DND-41 (cell line): ENCODE results near the gene SLC16A11.

ENCODE experiments used
- ATAC-seq: fragments of 200-7000 bp; cut with Tn5 transposase; 3 replicates; pipeline ENCODE4 v1.9.1; 2021; ENCODE audit warnings: low read depth; ENCODE audit not compliant: insufficient read depth
- DNase-seq: peaks from one replicate; pipeline ENCODE4 v3.0.0-alpha.2; 2020
- H2AFZ ChIP-seq: 2 replicates; pipeline ENCODE4 v1.6.0; 2012; ENCODE audit warnings: low read depth, low read length
- H3K27ac ChIP-seq: 2 replicates; pipeline ENCODE4 v1.5.1; 2012; ENCODE audit warnings: low read length, inconsistent platforms
- H3K27me3 ChIP-seq: fragments of 200-600 bp; sonication (generic); 2 replicates; pipeline ENCODE4 v1.6.0; 2012; ENCODE audit warnings: low read length, mild to moderate bottlenecking, inconsistent platforms; ENCODE audit not compliant: insufficient read depth, poor library complexity
- H3K36me3 ChIP-seq: 2 replicates; pipeline ENCODE4 v1.5.1; 2012; ENCODE audit warnings: low read length, inconsistent platforms; ENCODE audit not compliant: insufficient read depth
- H3K4me1 ChIP-seq: 2 replicates; pipeline ENCODE4 v1.5.1; 2012; ENCODE audit warnings: mild to moderate bottlenecking, low read length; ENCODE audit not compliant: insufficient read depth
- H3K4me2 ChIP-seq: 2 replicates; pipeline ENCODE4 v1.6.0; 2012; ENCODE audit warnings: mild to moderate bottlenecking, moderate library complexity, low read length, inconsistent platforms; ENCODE audit not compliant: insufficient read depth
- H3K4me3 ChIP-seq, 2 experiments: fragments of 200-600 bp in 1 of 2; shearing (Covaris generic) in 1 of 2; 2 replicates each; pipeline ENCODE4 v1.5.1; 2012 to 2016; ENCODE audit warnings: inconsistent platforms in 2 of 2, low read length in 2 of 2, mild to moderate bottlenecking in 2 of 2, low read depth in 1 of 2, moderate library complexity in 1 of 2
- H3K79me2 ChIP-seq: 2 replicates; pipeline ENCODE4 v1.6.0; 2012; ENCODE audit warnings: low read length, inconsistent platforms; ENCODE audit not compliant: insufficient read depth
- H3K9ac ChIP-seq: 2 replicates; pipeline ENCODE4 v1.6.0; 2012; ENCODE audit warnings: low read depth, mild to moderate bottlenecking, inconsistent platforms, low read length, moderate library complexity
- H3K9me3 ChIP-seq: 2 replicates; pipeline ENCODE4 v1.5.1; 2012; ENCODE audit warnings: low read length, moderate library complexity, mild to moderate bottlenecking, inconsistent platforms; ENCODE audit not compliant: insufficient read depth, severe bottlenecking
- H4K20me1 ChIP-seq: 2 replicates; pipeline ENCODE4 v1.6.0; 2012; ENCODE audit warnings: low read length; ENCODE audit not compliant: insufficient read depth
- CTCF ChIP-seq: IDR thresholded peaks from 2 replicates; pipeline ENCODE4 v1.5.1; 2012; ENCODE audit warnings: borderline replicate concordance, low read length, moderate library complexity, mild to moderate bottlenecking; ENCODE audit not compliant: poor library complexity, severe bottlenecking; ENCODE audit errors: extremely low read depth
- EZH2 ChIP-seq: IDR thresholded peaks from 3 replicates; pipeline ENCODE4 v1.6.1; 2012; ENCODE audit warnings: borderline replicate concordance, low read depth, mild to moderate bottlenecking, moderate library complexity, low read length, inconsistent platforms; ENCODE audit not compliant: severe bottlenecking

Gene SLC16A11

GRCh38 chr17:6996256-6997011, 47.5 kb downstream of the SLC16A11 start:
- Histone ChIP-seq H2AFZ (no peak overlapping the region), H3K27ac (no peak overlapping the region), H3K9ac (no peak overlapping the region), H3K9me3 (no peaks in the 10 kb centered on the region), H3K79me2 (no peaks in the 10 kb centered on the region), H3K36me3 (peaks cover 40% of the 10 kb centered on the region), H3K4me3 (no peak overlapping the region), H3K27me3 (no peaks in the 10 kb centered on the region), H4K20me1 (0 out of 2 replicates have a peak, but pooled peaks cover 2% of the 10 kb centered on the region), H3K4me2 (no peak overlapping the region), H3K4me1 (no peaks in the 10 kb centered on the region)
- DNase-seq = no peak
- no peak for ATAC-seq
- TF ChIP-seq EZH2 (no peak), CTCF (no peak)

- no peaks in the 10 kb centered on the region for H3K4me1 ChIP-seq
- no peak within 1 kb of the TSS for H3K27ac ChIP-seq
- H3K9me3 ChIP-seq = no peaks in the 10 kb centered on the region
- no peak within 1 kb of the TSS for H3K4me2 ChIP-seq
- no peaks in the 10 kb centered on the region for H3K79me2 ChIP-seq
- DNase-seq = no peak
- no peak within 1 kb of the TSS for H2AFZ ChIP-seq
- peaks cover 33% of the 10 kb centered on the region for H3K36me3 ChIP-seq
- H3K4me3 ChIP-seq = no peak within 1 kb of the TSS
- TF ChIP-seq EZH2 (no peak), CTCF (no peak)
- no peak within 1 kb of the TSS for H3K9ac ChIP-seq
- no peaks in the 10 kb centered on the region for H4K20me1 ChIP-seq
- no peak for ATAC-seq
- H3K27me3 ChIP-seq = no peaks in the 10 kb centered on the region
Measured at GRCh38 chr17:6995500-6996255, 48.2 kb downstream of the SLC16A11 start, which contains the start of gene ALOX12. ALOX12 (plus strand) TSS chr17:6996049; CDS start chr17:6996118, 69 bp downstream.

GRCh38 chr17:6994666-6995256, 49.1 kb downstream of the SLC16A11 start:
- Histone ChIP-seq H3K36me3 (peaks cover 23% of the 10 kb centered on the region), H3K27ac (no peak overlapping the region), H3K79me2 (no peaks in the 10 kb centered on the region), H2AFZ (no peak overlapping the region), H3K27me3 (no peaks in the 10 kb centered on the region), H4K20me1 (no peaks in the 10 kb centered on the region), H3K4me1 (no peaks in the 10 kb centered on the region), H3K4me3 (no peak overlapping the region), H3K4me2 (no peak overlapping the region), H3K9me3 (no peaks in the 10 kb centered on the region), H3K9ac (no peak overlapping the region)
- DNase-seq = no peak
- ATAC-seq = no peak
- TF ChIP-seq CTCF = no peak
- no peak for TF ChIP-seq EZH2
